ENCODE results near the gene GALNT6.

- TF ChIP-seq EZH2 (IDR thresholded peaks at IDR 0.05; ENCODE audit: borderline replicate concordance, low read length) (no peak), CTCF (conservative IDR thresholded peaks at IDR 0.05 in 1 of 2, IDR thresholded peaks at IDR 0.05 in 1 of 2; ENCODE audit: extremely low read depth in 1 of 2, insufficient read depth in 1 of 2, low read depth in 1 of 2, low read length in 2 of 2) (peak in 1 of 2 donors; percentile 37)
Measured at GRCh38 chr12:51419425-51420193, 28.4 kb upstream of the GALNT6 start.

All from mammary epithelial cell (primary cell).